ENCODE results near the gene CDC23. TPM values are rescaled to one million over a fixed set of nuclear protein-coding genes. Genes with fewer than 3 reads are reported as not detected.

CDC23 gene
- total RNA-seq, 3 donors from 2014 or later = 15.0 to 31.3 (median 22.0) TPM

DNA sequence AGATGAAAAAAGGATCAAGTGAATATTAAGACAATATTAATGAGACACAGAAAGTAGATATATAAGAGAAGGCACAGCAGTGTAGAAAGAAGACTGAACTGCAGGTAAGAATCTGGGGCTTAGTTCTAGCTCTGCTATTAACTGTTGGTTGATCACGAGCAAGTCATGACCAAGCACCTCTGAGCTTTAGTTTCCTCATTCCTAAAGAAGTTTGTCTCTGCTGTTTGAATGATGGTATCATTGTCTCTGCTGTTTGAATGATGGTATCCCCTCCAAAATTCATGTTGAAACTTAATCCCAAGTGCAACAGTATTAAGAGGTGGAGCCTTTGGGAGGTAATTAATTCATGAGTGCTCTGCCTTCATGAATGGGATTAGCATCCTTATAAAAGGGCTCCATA lies 71.4 kb downstream of the CDC23 start:
- Histone ChIP-seq H3K4me1 (no peaks in the 10 kb centered on the region), H3K36me3 (no peaks in the 10 kb centered on the region), H3K4me3 (no peak overlapping the region), H3K27me3 (no peaks in the 10 kb centered on the region), H3K27ac (no peak overlapping the region), H3K9me3 (no peaks in the 10 kb centered on the region)
- intact Hi-C loops (cut with DNase I; ENCODE audit: low total_unique reads) = no loop called here
- TF ChIP-seq, protein P1, sequence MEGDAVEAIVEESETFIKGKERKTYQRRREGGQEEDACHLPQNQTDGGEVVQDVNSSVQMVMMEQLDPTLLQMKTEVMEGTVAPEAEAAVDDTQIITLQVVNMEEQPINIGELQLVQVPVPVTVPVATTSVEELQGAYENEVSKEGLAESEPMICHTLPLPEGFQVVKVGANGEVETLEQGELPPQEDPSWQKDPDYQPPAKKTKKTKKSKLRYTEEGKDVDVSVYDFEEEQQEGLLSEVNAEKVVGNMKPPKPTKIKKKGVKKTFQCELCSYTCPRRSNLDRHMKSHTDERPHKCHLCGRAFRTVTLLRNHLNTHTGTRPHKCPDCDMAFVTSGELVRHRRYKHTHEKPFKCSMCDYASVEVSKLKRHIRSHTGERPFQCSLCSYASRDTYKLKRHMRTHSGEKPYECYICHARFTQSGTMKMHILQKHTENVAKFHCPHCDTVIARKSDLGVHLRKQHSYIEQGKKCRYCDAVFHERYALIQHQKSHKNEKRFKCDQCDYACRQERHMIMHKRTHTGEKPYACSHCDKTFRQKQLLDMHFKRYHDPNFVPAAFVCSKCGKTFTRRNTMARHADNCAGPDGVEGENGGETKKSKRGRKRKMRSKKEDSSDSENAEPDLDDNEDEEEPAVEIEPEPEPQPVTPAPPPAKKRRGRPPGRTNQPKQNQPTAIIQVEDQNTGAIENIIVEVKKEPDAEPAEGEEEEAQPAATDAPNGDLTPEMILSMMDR (IDR thresholded peaks at IDR 0.05) = no peak
- TF ChIP-seq POLR2AphosphoS5 (IDR thresholded peaks at IDR 0.05) = no peak
- TF ChIP-seq POLR2A (IDR thresholded peaks at IDR 0.05) = no peak
- DNase-seq (ENCODE audit: low spot score in 2 of 2) = no peak

DNA sequence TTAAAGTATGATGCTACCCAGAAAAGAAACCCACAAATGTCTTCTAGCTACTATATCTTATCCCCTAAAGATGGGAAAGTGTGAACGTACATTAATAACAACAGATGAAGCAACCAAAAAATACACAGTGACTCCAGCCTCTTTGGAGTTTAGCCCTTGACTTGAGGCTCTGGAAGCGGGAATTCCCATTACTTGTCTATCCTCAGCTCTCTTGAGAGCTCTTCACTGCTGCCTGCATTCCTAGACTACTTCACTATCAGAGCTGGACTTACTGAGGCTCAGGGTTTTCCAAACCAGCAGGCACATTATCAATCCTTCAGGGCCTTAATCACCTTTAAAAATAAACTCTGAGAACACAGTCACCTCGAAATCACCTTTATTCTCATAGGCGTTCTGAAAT lies 72.9 kb downstream of the CDC23 start:
- Histone ChIP-seq H3K36me3 (no peaks in the 10 kb centered on the region), H3K27me3 (no peaks in the 10 kb centered on the region), H3K27ac (no peak overlapping the region), H3K4me1 (no peaks in the 10 kb centered on the region), H3K4me3 (no peak overlapping the region), H3K9me3 (no peaks in the 10 kb centered on the region)
- intact Hi-C loops (cut with DNase I; ENCODE audit: low total_unique reads) = no loop called here
- no peak for DNase-seq (ENCODE audit: low spot score in 2 of 2)
- TF ChIP-seq POLR2A (IDR thresholded peaks at IDR 0.05) (no peak), POLR2AphosphoS5 (IDR thresholded peaks at IDR 0.05) (no peak)
- TF ChIP-seq, protein P1 (IDR thresholded peaks at IDR 0.05) = no peak

DNA sequence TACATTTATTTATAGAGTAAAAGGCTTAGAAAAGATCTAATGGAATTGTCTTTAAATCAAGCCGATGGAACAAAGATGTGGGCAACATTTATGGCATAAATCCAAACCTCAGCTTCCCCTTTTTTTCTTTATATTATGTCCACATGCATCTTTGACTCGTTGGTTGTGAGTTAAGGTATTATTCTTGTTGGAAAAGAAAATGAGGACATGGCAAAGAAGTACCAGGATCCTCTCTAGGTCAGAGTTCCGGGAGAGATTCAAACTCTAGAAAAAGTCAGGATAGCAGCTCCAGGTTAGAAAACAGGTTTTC lies 73.4 kb downstream of the CDC23 start:
- intact Hi-C loops (cut with DNase I; ENCODE audit: low total_unique reads) = no loop called here
- H3K27ac ChIP-seq = no peak overlapping the region
- no peaks in the 10 kb centered on the region for H3K4me1 ChIP-seq
- no peak for DNase-seq (ENCODE audit: low spot score in 2 of 2)
- H3K9me3 ChIP-seq = no peaks in the 10 kb centered on the region
- no peaks in the 10 kb centered on the region for H3K27me3 ChIP-seq
- peak overlapping the region in 2 of 3 donors; percentile 64 to 68 for H3K4me3 ChIP-seq
- no peaks in the 10 kb centered on the region for H3K36me3 ChIP-seq
- no peak for TF ChIP-seq POLR2AphosphoS5 (IDR thresholded peaks at IDR 0.05)

DNA sequence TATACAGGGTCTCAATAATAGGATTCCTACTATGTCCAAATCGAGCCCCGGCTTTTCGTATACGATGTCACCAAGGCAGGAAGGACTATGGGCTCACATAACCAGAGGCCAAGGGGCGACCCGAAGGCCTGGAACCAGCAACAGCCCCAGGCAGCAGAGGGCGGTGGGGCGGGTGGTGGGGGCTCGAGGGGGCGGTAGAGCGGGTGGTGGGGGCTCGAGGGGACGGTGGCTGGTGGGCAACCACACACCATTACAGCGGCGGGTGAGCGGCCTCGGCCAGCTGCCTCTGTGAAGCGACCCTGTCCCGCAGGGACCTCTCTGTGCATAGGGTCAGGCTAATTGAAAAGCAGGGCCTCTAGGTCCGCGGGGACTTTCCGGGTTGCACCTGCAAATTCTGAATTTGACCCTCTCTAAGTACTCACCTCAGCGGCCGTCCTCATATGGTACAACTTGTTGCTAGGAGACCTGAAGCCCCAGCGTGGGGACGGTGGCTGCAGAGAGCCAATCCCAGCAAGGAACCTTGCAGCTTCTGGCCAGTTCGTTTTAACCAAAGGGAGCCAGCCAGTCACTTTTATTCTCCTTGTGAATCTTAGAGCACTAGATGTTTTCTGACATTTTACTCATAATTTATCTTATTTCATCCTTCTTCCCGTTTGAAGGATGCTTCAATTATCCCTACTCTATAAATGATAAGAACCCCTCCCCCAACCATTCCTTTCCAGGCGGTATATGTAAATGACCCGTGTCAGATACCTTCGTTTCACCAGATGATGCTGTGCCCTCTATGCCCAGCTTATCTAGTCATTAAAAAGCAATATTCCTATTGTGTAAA lies 74.0 kb downstream of the CDC23 start, which contains the start of gene NME5:
Gene NME5, minus strand, starts transcription at position 480 of the 832 bp plus-strand sequence. CDS start 648 bp downstream, outside the sequence.
- no peaks in the 10 kb centered on the region for H3K36me3 ChIP-seq
- intact Hi-C loops (cut with DNase I; ENCODE audit: low total_unique reads) = no loop called here
- H3K4me3 ChIP-seq = peak within 1 kb of the TSS; percentile 46 to 68 (median 64)
- H3K27ac ChIP-seq = no peak within 1 kb of the TSS
- no peaks in the 10 kb centered on the region for H3K9me3 ChIP-seq
- H3K4me1 ChIP-seq = no peaks in the 10 kb centered on the region
- TF ChIP-seq, protein P1 (IDR thresholded peaks at IDR 0.05) = no peak
- TF ChIP-seq POLR2AphosphoS5 (IDR thresholded peaks at IDR 0.05) (no peak), POLR2A (IDR thresholded peaks at IDR 0.05) (no peak)
- no peaks in the 10 kb centered on the region for H3K27me3 ChIP-seq
- peak; percentile 30 to 58 for DNase-seq (ENCODE audit: low spot score in 2 of 2)

Other genes starting within 250 kb of the CDC23 start
- 10 to 100 TPM; 42.7 to 55.8 (median 52.4) TPM for gene FAM13B, start 180.2 kb downstream of the CDC23 start, total RNA-seq
- gene WNT8A, start 129.3 kb downstream of the CDC23 start, total RNA-seq = not detected
- 1 to 10 TPM; 1.9 to 3.9 (median 2.5) TPM for gene NME5, start 73.9 kb downstream of the CDC23 start, total RNA-seq
- 10 to 100 TPM; 28.6 to 90.4 (median 69.5) TPM for gene BRD8, start 34.7 kb downstream of the CDC23 start, total RNA-seq
- gene KIF20A, start 34.2 kb downstream of the CDC23 start, total RNA-seq = 1 to 10 TPM in 1 of 3 donors, under 1 TPM in 1, not detected in 1; 0.29 to 2.1 TPM
- gene GFRA3, start 61.3 kb upstream of the CDC23 start, total RNA-seq = not detected
- under 1 TPM in 1 of 3 donors, not detected in 2; 0.64 TPM for gene CDC25C, start 118.5 kb upstream of the CDC23 start, total RNA-seq
- gene FAM53C, start 124.9 kb upstream of the CDC23 start, total RNA-seq = 10 to 100 TPM; 16.6 to 31.0 (median 23.3) TPM
- gene KDM3B, start 139.4 kb upstream of the CDC23 start, total RNA-seq = 10 to 100 TPM; 61.3 to 85.0 (median 66.5) TPM
- 1 to 10 TPM in 1 of 3 donors, under 1 TPM in 2; 0.88 to 2.7 (median 0.98) TPM for gene REEP2, start 225.7 kb upstream of the CDC23 start, total RNA-seq

Measured in breast epithelium (tissue), 4 donors.